HG03135 (cell line): ENCODE measurements around the gene MRPS10.
"Not testable (repeated sequence)": the region's sequence is repeated elsewhere in the genome, so short reads cannot be mapped to it uniquely, and the experiment has no call there.

Experiments
- ATAC-seq: cut with Tn5 transposase; IDR thresholded peaks from one replicate; pipeline ENCODE4 v1.9.1; 2021; ENCODE audit warnings: mild to moderate bottlenecking, moderate library complexity; ENCODE audit not compliant: unreplicated experiment

Gene MRPS10

GRCh38 chr6:42212442-42212841 lies 5.2 kb downstream of the MRPS10 start:
- no peak for ATAC-seq

- ATAC-seq: no peak
These were observed 5.9 kb downstream of the MRPS10 start for GRCh38 chr6:42211726-42212125.

GRCh38 chr6:42210551-42210950 lies 7.1 kb downstream of the MRPS10 start:
- no peak for ATAC-seq

GRCh38 chr6:42207559-42207958 lies 10.1 kb downstream of the MRPS10 start:
- not testable (repeated sequence) for ATAC-seq

GRCh38 chr6:42204768-42205282 lies 12.8 kb downstream of the MRPS10 start:
- no peak for ATAC-seq

GRCh38 chr6:42203183-42203582 lies 14.5 kb downstream of the MRPS10 start:
- ATAC-seq: no peak

- not testable (repeated sequence) for ATAC-seq
These were observed 15.3 kb downstream of the MRPS10 start for GRCh38 chr6:42202131-42202915.

GRCh38 chr6:42201382-42201781 lies 16.3 kb downstream of the MRPS10 start:
- ATAC-seq: no peak

- no peak for ATAC-seq
These were observed 17.6 kb downstream of the MRPS10 start for GRCh38 chr6:42200035-42200434.

GRCh38 chr6:42199106-42199981 lies 18.3 kb downstream of the MRPS10 start:
- ATAC-seq: no peak

- no peak for ATAC-seq
These were observed 19.9 kb downstream of the MRPS10 start for GRCh38 chr6:42197555-42198362.

GRCh38 chr6:42195415-42195814 lies 22.2 kb downstream of the MRPS10 start:
- no peak for ATAC-seq

- ATAC-seq: no peak
These were observed 23.6 kb downstream of the MRPS10 start for GRCh38 chr6:42194056-42194455.

GRCh38 chr6:42193491-42193894 lies 24.2 kb downstream of the MRPS10 start:
- ATAC-seq: no peak

GRCh38 chr6:42192385-42192784 lies 25.3 kb downstream of the MRPS10 start:
- ATAC-seq: not testable (repeated sequence)

- ATAC-seq: no peak
These were observed 27.0 kb downstream of the MRPS10 start for GRCh38 chr6:42190554-42191183.

- ATAC-seq: no peak
These were observed 29.3 kb downstream of the MRPS10 start for GRCh38 chr6:42188406-42188805.

GRCh38 chr6:42185597-42185996 lies 32.1 kb downstream of the MRPS10 start:
- no peak for ATAC-seq

GRCh38 chr6:42184475-42184874 lies 33.2 kb downstream of the MRPS10 start:
- ATAC-seq: no peak

GRCh38 chr6:42182101-42182500 lies 35.6 kb downstream of the MRPS10 start:
- no peak for ATAC-seq
